ENCODE data around the gene IKZF1.

DNA sequence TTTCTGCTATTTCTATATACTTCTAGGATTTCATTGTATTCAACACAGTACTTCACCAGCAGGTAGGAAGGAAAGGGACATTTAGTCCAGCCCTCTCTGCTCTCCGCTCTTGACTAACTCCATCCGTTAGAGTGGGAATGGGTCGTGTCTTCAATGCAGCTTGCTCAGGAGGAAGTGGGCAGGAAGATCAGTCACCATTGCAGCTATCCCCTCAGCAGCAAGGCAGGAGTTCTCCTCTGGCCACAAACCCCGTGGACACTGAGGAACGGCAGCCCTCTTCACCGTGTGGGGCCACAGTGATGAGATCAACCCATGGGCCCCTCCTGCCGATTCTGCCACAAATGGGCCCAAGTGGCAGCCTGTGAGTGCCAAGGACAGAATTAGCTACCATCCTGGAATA, 30.2 kb upstream of the IKZF1 start:
- no peak for TF ChIP-seq CTCF (IDR thresholded peaks at IDR 0.05)
- no peak for TF ChIP-seq EZH2phosphoT487 (IDR thresholded peaks at IDR 0.05)
- no peak for TF ChIP-seq EZH2 (IDR thresholded peaks at IDR 0.05)

Measured in neural progenitor cell (in vitro differentiated cells).